Hypothalamus (tissue), 51 donors: Measurements from ENCODE around the gene USP40.

Source experiments
- DNase-seq, 51 donors: peaks; one replicate each; lab custom pipeline; 2025; lab: John Stamatoyannopoulos, UW

USP40 gene

DNA sequence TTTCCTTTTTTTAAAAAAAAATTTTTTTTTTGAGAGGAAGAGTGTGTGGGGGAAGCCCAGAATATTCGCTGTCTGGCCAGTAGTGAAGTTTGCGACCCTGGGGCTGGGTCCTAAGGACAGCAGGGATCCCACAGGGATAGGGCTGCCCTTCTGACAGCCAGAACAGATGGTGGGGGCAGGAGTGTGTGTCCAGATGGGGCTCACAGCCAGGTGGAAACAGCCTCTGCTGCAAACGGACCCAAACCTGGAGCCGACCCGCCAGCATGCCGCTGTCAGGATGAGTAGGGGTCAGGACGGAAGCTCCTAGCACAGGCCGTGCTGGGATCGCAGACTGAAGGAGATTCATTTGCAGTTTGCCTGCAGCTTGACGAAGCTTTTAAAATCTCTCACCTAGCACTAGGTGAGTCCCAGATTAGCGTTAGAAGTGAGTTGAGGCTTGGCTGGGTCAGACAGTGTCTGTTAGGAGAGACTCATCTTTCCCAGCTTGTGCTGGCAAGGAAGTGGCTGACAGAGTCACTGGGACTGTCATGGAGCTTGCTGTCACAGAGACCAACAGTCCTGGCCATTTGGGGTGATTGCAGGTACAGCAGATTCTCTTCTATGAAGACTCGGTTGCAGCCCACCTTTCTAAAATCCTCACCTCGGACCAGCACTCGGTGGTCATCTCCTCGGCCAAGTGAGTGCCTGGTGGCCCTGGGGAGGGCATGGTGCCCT, 118.9 kb downstream of the USP40 start:
- no peak for DNase-seq

- DNase-seq, result no peak
Measured at GRCh38 chr2:233446606-233447305, 119.8 kb downstream of the USP40 start.

DNA sequence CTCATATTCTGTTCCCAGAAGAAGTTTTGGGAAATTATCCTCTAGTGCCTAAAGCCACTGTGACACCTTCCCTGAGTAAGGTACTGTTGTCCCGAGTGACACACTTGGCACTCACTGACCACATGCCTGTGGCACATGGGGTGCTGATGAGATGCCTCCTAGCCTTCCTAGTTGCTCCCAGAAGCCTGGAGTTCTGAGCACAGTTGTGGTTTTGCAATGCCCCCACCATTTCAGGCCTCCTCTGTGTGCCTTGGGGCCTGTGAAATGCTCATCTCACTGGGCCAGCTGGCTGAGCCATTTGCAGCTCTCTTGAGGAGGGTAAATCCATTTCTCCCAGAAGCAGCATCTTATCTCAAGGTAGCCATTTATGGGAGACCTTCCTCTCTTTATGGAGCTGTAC, 120.5 kb downstream of the USP40 start:
- no peak for DNase-seq

GRCh38 chr2:233445152-233445830, 121.3 kb downstream of the USP40 start:
- DNase-seq, result no peak

- DNase-seq, result no peak
Measured at GRCh38 chr2:233444501-233444900, 122.1 kb downstream of the USP40 start.

- peak in 39 of 51 donors; percentile 15 to 76 (median 44) for DNase-seq
Measured at GRCh38 chr2:233443511-233444183, 122.9 kb downstream of the USP40 start.

DNA sequence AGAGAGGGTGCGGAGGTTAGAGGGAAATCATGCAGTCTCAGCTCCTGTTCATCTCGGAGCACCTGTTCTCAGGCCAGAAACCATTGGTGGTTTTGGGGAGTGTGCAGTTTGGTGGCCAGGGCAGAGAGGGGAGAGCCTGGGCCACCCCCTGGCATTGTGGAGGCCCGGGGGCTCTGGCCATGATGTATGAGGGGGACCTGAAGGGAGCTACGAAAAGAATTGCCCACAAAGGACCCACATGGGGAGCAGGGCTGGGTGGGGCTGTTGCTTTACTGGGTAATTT, 124.6 kb downstream of the USP40 start:
- DNase-seq, result no peak

DNA sequence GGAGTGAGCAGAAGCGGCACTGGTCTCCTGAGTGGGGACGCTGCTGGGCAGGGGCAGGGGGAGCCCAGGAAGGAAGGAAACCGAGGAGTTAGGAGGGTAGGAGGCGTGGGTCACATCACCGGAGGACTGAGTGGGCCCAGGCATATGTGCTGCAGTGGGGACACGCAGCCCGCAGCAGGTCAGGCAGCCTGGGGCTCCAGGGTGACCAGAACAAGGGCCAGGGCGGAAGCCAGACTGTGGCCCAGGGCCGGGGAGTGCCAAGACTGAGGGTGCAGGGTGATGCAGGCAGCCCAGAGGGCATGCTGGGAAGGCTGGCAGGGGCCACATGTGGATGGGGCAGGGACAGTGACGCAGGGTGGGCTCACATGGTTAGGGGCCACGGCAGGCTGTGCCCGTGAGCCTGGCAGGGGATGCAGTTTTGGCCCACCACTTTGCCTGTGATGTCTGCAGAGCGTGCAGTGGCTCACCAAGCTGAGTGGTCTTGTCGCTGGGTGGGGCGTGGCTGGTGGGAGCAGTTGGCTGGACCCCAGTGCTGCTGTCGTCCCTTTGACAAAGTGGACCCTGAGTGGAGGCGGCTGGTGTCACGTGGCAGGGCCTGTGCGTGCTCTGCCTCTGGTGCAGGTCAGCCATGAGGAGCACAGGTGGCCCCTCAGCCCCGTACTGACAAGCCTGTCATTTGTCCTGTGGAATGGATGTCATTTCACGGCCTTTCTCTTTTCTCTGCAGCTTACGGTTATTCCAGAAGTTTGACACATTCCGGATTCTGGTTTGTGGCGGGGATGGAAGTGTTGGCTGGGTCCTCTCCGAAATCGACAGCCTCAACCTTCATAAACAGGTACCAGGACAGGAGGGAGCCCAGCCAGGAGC, 125.2 kb downstream of the USP40 start:
- DNase-seq, result no peak

- no peak for DNase-seq
Measured at GRCh38 chr2:233440714-233441113, 125.9 kb downstream of the USP40 start.

- peak in 3 of 51 donors; percentile 8 to 20 (median 19) for DNase-seq
Measured at GRCh38 chr2:233440314-233440713, 126.3 kb downstream of the USP40 start.

DNA sequence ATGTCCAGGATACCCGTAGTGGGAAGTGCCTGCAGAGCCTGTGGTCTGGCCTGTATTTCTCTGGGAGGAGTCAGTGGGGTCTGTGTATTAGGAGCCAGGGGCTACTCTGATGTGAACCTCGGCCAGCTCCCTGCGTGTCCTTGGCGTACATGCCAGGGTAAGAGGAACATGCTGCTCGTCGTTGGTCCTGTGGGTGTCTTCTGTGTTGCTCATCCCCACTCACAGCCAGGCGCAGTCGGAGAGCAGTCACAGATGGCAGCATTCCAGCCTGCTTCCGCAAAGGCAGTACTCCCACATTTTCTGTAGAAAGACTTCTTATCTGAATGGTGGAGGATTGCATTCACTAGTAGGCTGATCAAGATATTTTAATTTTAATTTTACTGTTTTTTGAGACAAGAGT, 127.4 kb downstream of the USP40 start:
- DNase-seq, result peak in 18 of 51 donors; percentile 9 to 78 (median 29)

DNA sequence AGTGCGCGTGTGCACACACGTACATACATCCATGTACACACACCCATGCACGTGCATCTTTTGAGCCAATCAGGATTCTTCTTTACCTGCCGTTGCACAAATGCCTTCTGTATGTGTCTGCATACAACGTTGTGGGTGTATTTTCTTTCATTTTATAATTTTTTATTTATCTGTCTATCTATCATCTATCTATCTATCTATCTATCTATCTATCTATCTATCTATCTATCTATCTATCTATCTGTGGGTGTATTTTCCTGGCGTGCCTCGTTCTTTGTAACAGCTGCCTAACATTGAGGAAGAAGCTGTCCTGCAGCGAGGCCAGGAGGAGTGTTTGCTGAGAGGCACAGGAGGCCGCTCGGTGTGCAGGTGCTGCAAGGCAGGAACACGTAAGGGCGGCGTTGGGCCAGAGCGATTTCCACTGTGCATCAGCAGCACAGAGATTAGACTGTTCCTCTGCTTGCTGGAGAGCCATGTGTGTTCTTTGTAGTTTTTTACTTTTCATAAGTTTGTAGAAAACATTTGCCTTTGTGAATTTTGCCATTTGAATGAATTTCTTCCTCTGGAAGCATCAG, 127.9 kb downstream of the USP40 start:
- DNase-seq, result no peak

DNA sequence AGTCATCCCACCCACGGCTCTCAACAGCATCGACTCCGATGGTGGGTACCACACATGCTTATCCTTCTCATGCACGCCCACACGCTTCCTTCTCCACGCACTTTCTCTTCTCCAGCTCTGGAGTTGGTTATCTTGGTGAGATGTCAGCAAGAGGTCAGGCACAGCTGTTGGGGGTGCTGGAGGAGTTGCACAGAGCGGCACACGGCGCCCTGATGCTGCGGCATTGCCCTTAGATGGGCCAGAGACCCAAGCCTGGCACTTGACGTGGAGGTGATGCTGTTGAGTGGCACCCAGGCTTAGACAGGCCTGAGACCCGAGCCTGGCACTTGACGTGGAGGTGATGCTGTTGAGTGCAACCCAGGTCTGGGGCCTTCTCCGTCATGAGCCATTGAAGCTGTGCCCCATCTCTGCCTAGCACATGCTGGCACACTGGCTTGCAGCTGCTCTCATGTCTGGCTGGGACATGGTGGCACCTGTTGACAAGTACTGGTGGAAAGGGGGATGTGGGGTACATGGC, 129.1 kb downstream of the USP40 start:
- DNase-seq, result no peak

- no peak for DNase-seq
Measured at GRCh38 chr2:233436691-233437438, 129.7 kb downstream of the USP40 start.

- DNase-seq, result no peak
Measured at GRCh38 chr2:233436191-233436581, 130.4 kb downstream of the USP40 start.

- DNase-seq, result no peak
Measured at GRCh38 chr2:233435436-233436190, 131.0 kb downstream of the USP40 start.

GRCh38 chr2:233434666-233435330, 131.8 kb downstream of the USP40 start:
- no peak for DNase-seq

- DNase-seq, result no peak
Measured at GRCh38 chr2:233433794-233434193, 132.8 kb downstream of the USP40 start.
